NOMO-1 treated with DMSO at 0.1 percent for 48 hours (cell line): ENCODE data around the gene DOCK10.

ENCODE experiments used
- DNase-seq: peaks from one replicate; lab custom pipeline; 2025; ENCODE audit not compliant: unreplicated experiment; lab: John Stamatoyannopoulos, UW

The DOCK10 gene

DNA sequence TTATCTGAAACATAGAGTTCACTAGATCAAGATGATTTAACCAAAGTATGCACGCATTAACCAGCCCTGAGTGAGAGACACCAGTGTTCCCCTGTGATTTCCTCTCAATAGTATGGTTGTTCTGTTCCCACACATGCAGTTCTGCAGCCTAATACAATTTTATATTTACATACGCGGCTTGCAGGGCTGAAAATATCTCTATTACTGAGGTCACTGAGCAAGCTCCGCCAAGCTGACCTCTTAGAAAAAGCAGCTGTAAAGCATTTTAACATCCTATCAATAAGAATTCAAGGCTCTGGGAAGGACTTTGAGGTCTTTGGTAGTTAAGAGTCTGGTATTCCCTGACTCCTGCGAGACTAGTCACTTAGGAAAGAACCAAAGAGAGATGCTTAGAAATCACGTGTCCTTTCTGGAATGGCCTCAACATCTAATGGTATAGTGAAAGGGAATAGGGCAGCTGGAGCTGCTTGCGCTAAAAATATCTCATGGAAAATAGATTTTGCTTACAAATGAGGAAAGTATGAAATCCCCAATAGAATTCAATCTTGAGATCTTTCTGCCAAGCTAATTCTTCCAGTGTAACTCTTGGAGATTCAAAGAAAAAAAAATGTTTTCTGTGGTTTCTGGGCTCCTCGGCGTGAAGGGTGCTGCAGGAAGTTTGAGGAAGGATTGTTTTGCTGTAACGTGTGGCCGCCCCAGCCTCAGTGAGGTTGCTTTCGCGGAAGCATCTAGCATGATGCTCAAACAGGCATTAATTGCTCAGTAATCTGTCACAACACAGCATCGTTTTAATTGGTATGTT, 59.2 kb downstream of the DOCK10 start:
- no peak for DNase-seq

DNA sequence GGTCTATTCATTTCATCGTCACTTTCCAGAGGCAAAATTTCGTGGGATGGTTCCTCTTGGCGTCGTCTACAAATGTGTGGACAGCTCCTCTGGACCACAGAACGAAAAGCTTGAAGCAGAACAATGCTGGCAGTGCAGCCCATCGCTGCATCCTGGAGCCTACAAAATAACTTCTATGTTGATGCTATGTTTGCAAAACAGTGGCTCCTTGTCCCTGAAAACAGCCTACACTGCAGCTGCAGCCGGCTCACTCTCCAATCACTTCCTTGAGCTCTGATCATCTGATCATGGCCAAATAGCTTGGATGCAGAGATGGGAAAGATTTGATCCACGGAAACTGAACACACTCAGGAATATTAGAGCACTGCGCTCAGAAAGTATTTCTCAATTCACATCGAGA, 60.0 kb downstream of the DOCK10 start:
- DNase-seq, result no peak

DNA sequence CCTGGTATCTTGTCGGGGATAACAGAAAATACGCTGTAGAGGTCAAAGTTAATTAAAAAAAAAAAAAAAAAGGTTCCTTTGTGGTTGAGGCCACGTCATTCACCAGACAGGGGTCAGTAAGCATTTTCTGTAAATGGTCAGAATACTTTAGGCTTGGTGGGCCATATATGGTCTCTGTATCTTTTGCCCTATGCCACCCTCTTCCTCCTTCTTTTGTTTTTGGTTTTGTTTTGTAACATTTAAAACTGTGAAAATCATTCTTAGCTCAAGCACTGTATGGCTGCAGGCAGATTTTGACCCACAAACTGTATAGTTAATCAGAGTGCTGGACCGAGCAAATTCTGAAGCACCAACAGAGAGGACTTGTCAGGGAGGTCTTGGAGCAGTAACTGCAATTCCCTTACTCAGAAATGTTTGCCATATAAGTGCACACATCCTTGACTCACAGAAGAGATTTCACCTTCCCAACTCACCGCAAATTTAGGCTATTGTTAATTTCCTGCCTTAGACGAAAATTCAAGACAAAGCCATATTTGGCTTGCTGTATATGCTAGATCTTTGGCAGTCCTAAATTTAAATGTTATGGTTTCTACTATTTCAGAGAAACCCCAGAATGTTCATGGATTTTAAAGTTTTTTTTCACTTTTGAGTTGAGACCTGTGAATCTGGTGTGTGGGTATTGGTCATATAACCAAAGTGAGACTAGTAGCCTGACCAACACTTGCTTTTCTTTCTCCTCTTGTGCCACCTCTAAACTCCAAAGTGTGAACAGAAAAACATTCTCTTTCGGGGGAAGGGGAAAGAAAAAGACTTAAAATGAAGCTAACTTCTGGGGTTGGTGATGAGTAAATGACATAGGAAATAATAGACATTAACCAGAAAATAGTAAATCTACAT, 65.4 kb downstream of the DOCK10 start:
- DNase-seq, result no peak

DNA sequence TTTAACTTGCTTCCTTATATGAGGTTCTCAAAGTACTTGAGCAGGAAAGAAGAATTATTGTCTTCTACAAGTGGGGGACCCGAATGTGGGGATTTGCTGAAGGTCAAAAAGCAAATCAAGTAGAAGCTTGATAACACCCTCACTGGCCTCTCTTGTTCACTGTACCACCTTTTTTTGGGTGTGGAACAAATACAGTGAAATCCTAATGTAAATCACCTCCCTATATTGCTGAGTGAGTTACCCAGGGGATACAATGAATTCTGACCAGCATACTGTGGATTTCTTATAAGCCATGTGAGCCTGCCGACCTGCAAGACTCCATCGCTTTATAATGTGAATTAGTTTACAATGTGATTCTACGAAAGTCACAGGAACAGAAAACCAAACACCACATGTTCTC, 66.5 kb downstream of the DOCK10 start:
- no peak for DNase-seq

DNA sequence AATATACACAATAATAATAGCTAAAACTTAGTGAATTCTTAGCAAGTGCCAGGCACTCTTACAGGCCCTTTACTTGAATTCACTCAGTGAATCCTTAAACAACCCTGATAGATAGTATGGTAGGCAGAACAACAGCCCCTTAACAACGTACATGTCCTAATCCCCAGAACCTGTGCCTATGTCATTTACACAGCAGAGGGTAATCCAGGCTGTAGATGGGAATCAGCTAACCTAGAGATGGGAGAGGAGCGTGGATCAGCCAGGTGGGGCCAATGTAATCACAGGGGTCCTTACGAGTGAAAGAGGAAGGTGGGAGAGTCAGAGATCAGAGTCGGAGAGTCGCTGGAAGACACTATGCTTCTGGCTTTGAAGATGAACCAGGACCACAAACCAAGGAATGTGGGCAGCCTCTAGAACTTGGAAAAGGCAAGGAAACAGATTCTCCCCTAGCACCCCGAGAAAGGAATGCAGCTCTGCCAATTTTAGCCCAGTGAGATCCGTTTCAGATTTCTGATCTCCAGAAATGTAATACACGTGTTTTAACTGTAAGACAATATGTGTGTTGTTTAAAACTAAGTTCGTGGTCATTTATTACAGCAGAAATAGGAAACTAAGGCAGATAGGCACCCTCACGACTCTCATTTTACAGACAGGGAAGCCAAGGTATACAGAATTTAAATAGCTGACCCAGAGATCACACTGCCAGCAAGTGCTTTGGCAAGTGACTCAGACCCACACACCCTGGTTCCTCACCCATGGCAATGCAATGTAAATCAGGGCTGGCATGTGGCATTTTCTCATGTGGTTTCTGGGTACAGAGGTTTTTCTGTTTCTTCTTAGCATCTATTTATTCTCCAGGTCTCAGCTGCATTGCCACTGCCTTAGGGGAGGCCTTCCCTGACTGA, 68.9 kb downstream of the DOCK10 start:
- DNase-seq, result no peak

DNA sequence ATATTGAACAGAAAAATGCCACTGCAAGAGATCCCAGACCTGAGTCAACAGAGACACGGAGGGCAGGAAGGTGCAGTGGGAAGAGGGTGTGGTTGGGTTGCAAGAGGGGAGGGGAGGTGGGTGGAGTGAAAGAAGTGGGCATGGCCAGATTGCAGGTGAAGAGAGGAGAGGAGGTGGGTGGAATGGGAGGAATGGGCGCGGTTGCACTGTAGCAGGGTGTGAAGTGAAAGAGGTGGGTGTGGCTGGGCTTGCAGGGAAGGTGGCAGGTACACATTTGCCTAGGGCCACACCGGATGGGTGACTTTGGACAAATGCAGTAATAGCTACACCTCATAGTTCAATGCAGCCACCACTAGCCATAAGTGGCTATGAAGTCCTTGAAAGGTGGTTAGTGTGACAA, 71.1 kb downstream of the DOCK10 start:
- DNase-seq, result no peak

DNA sequence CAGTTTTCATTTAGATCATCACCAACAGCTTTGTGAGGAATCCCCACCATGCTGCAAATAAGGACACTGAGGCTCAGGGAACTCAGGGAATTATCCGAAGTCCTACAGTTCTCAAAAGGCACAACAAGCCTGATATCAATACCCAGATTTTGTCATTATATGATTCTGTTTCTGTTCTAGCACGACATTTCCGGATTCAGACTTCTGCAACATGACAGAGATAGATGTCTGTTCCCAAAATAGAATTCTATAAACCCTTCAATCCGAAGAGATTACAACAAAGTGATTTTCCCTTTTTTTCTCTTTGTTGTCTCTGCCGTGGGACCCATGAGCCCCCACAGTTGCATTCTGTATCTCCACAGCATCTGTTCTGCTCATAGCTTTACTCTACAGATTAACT, 72.0 kb downstream of the DOCK10 start:
- DNase-seq, result peak; percentile 50

DNA sequence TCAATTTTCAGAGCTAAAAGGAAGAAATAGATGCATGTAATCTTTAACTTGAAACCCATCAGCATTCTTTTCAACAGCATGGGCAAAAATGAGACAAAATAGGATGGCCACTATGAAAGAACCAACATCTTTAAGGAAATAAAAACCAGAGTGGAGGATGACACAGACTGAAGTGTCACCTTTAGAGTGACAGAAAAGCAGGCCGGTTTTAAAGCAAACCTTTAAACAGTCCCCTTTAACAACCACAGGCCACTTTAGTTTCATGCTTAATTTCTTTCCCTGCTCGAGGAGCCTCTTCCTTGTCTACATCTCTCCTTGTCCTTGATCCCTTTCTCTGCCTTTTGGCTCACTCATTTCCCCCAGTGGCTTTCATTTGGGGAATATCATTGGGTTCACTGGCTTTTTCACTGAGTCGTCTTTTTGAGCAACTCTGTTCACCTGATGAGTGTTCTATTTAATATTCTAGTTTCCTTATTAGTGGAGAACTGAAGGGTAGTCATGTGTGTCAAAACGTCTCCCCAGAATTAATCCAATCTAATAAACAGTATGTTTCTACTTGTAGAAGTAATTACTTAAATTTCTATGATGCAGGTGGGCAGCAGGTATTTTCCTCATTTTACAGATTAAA, 72.5 kb downstream of the DOCK10 start:
- no peak for DNase-seq

DNA sequence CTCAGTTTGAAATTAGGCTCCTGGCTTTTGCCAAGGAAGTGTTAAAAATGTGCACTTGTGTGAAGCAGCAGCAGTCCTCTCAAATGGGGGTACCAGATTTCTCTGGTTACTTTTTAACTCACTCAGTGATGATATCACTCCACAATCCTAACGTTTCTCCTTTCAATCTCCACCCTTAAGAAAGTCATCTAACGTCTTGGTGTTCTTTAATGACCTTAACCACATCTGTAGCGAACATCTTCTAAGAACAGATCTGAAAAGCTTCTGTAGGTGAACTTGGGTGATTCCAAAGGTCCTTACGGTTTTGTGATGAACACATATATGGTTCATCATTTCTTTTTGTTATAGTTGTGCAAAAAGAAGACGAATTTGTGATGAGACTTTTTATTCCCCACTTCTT, 73.2 kb downstream of the DOCK10 start:
- no peak for DNase-seq

DNA sequence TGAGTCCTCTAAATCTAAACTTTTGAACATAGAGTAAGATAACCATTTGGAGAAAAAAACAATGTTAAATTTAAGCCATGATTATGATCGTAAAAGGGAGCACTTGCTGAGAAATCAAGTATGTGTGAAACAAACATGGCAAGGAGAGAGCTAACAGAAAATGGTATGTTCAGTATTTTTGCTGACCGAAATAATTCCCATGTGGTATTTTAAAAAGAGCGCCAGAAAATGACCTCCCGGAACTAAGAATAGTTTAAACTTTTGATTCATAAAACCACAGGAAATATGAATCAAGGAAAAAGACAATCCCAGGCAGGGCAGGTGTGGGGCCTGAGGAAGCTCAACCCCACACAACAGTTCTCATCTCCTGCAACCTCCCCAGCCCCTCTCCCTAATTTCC, 74.2 kb downstream of the DOCK10 start:
- no peak for DNase-seq

DNA sequence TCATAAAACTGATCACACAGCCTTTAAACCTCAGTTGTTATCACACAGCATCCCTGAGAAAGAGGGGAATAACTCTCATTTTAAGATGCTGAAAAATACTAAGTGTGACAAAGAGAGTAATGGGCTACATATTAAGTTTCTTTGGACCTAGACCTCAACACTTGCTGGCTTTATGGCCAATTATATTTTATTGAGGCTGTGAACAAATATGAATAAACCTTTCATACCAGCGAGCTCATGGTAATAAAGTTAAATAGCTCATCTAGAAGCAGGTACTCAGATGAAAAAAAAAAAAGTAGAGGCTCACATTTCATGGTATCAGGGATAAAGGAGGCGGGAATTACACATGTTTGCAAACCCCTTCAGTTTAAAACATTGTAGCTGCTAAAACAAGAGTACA, 75.7 kb downstream of the DOCK10 start:
- no peak for DNase-seq

DNA sequence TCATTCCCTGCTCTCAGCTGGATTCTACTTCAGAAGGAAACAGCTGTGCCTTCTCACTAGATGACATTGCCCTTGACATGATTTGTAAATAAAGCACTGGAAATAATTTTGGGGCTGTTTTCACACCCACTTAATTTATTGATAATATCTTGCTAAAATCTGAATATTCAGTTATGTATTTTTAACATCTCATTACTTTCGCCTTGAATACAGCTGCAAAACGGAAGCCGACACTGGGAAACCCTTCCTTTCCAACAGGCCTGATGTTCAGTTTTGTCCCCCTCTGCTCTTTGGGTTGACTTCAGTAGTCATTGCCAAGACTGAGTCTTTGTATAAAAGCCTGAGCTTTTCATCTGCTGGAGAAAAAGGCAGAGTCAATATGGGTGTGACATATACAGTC, 82.7 kb downstream of the DOCK10 start:
- DNase-seq, result no peak

DNA sequence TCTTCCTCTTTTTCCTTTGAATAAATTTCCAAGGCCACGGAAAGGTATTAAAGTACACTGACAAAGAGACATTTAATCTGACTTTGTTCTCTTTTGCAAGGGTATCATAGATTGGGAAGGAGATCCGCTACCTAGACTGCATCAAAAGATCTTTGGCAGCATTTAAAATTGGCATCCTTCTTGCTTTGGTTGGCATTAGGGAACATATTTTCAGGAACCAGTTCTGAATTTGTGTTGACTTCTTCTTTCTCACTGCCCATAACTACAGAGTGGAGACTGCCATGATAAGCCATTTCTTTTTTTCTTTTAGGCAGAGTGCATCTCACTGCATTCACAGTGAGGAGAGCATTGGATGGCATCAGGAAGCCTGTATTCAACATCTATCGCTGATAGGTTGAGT, 83.4 kb downstream of the DOCK10 start:
- peak; percentile 29 for DNase-seq

DNA sequence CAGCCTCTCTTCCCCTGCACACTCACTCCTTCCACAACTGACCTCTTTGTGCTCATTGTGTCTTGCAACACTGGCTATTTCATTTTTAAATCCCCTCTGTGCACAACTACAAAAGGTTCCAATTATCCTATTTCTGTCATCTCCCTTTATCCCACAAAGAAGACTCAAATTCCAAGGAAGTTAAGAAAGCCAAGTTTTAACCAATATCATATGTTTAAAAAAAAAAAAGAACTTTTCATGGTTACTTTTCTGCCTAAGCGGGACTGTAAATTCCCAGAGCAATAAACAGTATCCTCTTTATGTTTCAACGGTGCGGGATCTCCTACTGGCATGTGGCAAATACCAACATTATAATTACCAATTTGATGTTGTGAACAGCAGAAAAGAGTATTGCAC, 83.8 kb downstream of the DOCK10 start:
- DNase-seq, result no peak

DNA sequence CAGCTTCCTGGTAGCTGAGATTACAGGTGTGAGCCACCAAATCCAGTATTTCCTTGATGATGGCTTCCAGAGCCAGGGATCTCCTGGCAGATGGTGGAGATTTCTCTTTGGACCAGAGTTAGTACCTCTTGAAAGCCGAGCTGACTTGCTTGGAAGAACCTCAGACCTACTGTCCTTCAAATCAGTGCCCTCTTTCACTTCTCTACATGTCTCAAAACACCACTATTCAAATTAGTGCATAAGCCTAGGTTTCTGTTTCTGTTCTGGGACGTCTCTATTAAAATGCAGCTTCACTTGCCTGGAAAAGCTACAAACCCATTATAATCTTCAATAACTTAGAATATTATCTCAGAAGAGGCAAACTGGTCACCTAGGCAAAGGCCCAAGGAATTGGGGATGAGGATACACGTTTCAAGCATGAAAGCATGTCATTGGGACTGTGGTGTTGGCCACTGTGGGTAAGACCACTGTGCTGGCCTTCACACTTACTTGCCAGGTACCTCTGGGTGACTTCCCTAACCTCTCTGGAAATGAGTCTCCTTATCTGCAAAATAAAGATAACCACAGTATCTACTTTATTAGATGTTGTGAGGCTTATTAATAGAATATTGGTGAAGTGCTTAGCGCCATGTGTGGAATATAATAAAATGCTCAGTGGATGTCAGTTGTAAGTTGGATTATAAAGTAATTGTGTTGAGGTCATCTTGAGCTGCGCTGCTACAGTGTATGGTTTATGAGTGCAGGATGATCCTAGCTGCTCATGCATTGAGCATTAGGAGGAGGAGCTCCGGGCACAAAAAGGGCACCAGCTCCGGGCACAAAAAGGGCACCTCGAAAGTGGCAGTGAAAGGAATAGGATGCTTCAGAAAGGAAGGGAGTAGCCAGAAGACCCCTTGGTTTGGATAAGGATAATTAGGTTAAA, 84.5 kb downstream of the DOCK10 start:
- DNase-seq, result peak; percentile 8

DNA sequence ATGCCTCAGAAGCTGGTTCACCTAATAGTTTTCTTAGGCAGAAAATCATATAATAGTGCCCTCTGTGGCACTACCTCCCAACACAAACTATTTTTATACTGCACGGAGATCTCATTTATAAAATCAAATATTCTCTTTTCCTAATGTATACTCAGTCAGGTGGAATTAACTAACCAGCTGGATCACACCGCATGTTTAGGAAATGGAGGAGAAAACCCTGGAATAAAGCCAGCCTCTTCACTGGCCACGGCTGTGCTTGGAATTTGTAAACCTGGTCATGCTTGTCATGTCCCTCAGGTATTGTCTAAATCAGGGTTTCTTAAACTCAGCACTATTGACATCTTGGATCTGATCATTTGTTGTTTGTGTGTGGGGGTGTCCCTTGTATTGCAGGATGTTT, 85.6 kb downstream of the DOCK10 start:
- no peak for DNase-seq

DNA sequence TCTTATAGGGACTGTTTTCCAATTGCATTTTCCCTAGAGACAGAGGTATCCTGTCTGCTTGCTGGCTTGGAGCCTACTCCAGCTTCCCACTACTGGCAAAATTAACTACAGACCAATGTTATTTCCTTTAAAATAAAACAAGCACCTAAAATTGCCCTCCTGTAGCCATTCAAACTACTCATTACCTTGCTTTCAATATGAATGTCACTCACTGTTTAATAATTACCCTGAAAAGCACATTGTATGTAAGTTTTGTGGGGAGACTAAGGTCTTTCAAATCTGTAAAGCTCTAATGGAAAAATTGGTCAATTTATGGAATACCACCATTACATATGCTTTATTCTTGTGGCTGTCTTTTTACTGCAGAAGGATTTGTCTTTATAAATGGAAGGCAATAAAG, 87.3 kb downstream of the DOCK10 start:
- DNase-seq, result no peak

DNA sequence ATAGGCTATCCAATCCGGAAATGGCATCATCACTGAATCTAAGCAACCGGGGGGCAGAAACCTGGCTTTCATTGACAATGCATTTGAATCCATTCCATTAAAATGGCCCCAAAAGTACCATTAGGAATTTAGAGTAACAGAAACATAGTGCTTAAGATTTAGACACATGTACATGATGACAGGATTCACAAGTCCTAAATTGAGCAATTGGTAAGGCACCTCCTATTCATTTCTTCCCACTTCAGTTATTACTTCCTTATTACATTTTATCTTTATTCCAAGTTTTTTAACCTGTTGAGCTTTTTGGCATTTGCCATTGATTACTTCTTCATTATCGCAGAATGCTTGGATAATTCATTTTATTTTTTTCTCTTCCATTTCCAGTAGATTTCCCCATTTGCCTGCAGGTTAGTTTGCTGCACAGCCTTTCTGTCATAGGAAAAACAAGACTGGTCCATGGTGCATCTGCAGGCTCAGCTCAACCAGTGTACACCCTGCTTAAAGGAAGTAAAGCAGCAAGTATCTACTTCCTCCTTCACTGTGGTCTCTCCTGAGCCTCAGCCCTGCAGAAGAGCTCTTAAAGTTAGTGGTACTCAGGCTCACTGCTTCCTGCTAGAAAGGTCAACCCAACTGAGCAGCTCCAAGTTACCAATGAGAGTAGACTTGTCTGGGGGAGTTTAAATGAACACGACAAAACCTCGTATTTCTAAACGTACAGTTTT, 89.2 kb downstream of the DOCK10 start:
- peak; percentile 94 for DNase-seq
